ENCODE results near the gene CLNK.

GRCh38 chr4:10666616-10667015 is 18.0 kb downstream of the CLNK start:
- TF ChIP-seq EZH2phosphoT487 (IDR thresholded peaks at IDR 0.05; ENCODE audit: borderline replicate concordance, low read length): no peak
- no peak for TF ChIP-seq CTCF (IDR thresholded peaks at IDR 0.05; ENCODE audit: low read depth, low read length, poor library complexity, severe bottlenecking)

All from DOHH2 (cell line).